Motor neuron (in vitro differentiated cells): ENCODE data around the gene TMEM131L. TPM values are rescaled to one million over a fixed set of nuclear protein-coding genes. Genes with fewer than 3 reads are reported as not detected.
"Not testable (repeated sequence)": the region's sequence is repeated elsewhere in the genome, so short reads cannot be mapped to it uniquely, and the experiment has no call there.

ENCODE experiments used
- ATAC-seq, 8 experiments: fragments of 200-7000 bp; cut with Tn5 transposase; replicated peaks in 6 of 8; 2 replicates each; pipeline ENCODE4 v1.8.0; 2021; ENCODE audit warnings: mild to moderate bottlenecking in 8 of 8, moderate library complexity in 8 of 8
- H3K27ac ChIP-seq, 2 donors: fragments of 250-450 bp; sonication (Bioruptor Pico); 2 replicates each; pipeline ENCODE4 v1.9.0; 2021; ENCODE audit warnings: antibody characterized with exemption in 2 of 2, mild to moderate bottlenecking in 2 of 2, moderate library complexity in 1 of 2
- H3K4me1 ChIP-seq, 2 donors: fragments of 250-450 bp; sonication (Bioruptor Pico); replicated peaks in 1 of 2; 2 replicates each; pipeline ENCODE4 v1.6.1; 2021; ENCODE audit warnings: antibody characterized with exemption in 2 of 2, mild to moderate bottlenecking in 2 of 2, moderate library complexity in 1 of 2
- H3K4me3 ChIP-seq, 5 donors: fragments of 250-450 bp; sonication (Bioruptor Pico); 2 replicates each; pipeline ENCODE4 v1.9.0; 2021; ENCODE audit warnings: antibody characterized with exemption in 5 of 5, mild to moderate bottlenecking in 5 of 5, moderate library complexity in 4 of 5
- WGBS, 10 experiments: fragments of 450-650 bp; shearing (Covaris generic); methylation state at CpG; one replicate each; pipeline ENCODE4 v1.0.0; 2022; 5-methylcytosine and 5-hydroxymethylcytosine counted together
- in situ Hi-C, 9 experiments: fragments of 400-800 bp; cut with MboI; loops; one replicate each; pipeline ENCODE4 v1.15.0; 2021; ENCODE audit warnings: low sequenced_read_pairs in 9 of 9, low pct_unique_long_range_greater_than_20kb in 2 of 9; ENCODE audit not compliant: unreplicated experiment in 9 of 9
- total RNA-seq, 8 experiments: library from RNA; unstranded; fragments of 300-600 nt; gene quantifications; 2 replicates each; pipeline versions ENCODE4 v1.2.3 to v1.2.4, GENCODE V29; 2022

TMEM131L gene
- total RNA-seq, 8 experiments from 2014 or later: 2.0 to 47.7 (median 8.5) TPM

DNA sequence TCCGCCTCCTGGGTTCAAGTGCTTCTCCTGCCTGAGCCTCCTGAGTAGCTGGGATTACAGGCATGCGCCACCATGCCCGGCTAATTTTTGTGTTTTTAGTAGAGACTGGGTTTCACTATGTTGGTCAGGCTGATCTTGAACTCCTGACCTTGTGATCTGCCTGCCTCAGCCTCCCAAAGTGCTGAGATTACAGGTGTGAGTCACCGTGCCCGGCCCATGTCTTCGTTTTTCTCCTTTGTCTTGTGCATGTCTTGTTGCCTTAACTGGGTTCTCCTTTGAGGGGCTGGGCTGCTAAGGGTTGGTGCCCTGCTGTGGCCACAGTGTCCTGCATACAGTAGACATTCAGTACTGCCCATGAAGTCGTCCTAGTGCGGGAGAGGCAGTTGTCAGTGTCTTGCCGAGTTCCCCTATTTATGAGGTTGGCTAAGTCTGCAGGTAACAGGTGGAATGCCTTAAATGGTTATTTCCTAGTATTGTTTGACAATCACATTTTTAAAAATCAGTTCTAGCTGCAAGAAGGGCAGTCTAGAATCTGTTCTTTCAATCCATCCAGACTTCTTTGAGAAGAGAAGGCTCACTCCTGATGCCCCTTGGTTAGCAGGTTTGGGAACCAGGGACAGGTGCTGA lies 5.0 kb downstream of the TMEM131L start:
- in situ Hi-C loops, H3K27ac ChIP-seq, H3K4me3 ChIP-seq, ATAC-seq: not testable (repeated sequence)
- WGBS, 10 experiments: 85 to 100% (median 94%) methylated on average over 1 to 9 of the region's 9 CpGs; no CpG with 5 or more reads in 2 of the 10 experiments
- peaks cover 11% of the 10 kb centered on the region in 2 donors for H3K4me1 ChIP-seq

DNA sequence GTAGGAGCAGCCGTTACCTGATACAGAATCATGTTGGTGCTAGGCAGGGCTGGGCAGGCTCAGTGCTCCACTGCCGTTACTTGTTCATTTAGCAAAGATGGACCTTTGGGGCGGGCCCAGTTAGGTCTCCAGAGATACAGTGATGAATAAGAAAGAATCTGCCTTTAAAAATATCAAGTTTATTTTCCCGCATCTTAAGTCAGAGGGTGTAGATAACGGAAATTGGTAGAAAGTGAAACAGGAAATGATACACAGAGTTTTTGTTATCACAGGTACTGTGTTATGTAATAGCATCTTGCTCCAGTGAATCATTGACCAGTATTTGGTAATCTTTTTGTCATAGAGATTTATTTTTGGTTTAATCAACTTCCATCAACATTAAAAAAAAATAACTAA lies 5.5 kb downstream of the TMEM131L start:
- 81 to 100% (median 95%) methylated on average over 2 to 5 of the region's 5 CpGs; no CpG with 5 or more reads in 2 of the 10 experiments for WGBS, 10 experiments
- no peak overlapping the region for H3K27ac ChIP-seq
- H3K4me1 ChIP-seq: peaks cover 11% of the 10 kb centered on the region in 2 donors
- ATAC-seq: no peak
- H3K4me3 ChIP-seq: no peak overlapping the region
- in situ Hi-C loops: no loop called here

DNA sequence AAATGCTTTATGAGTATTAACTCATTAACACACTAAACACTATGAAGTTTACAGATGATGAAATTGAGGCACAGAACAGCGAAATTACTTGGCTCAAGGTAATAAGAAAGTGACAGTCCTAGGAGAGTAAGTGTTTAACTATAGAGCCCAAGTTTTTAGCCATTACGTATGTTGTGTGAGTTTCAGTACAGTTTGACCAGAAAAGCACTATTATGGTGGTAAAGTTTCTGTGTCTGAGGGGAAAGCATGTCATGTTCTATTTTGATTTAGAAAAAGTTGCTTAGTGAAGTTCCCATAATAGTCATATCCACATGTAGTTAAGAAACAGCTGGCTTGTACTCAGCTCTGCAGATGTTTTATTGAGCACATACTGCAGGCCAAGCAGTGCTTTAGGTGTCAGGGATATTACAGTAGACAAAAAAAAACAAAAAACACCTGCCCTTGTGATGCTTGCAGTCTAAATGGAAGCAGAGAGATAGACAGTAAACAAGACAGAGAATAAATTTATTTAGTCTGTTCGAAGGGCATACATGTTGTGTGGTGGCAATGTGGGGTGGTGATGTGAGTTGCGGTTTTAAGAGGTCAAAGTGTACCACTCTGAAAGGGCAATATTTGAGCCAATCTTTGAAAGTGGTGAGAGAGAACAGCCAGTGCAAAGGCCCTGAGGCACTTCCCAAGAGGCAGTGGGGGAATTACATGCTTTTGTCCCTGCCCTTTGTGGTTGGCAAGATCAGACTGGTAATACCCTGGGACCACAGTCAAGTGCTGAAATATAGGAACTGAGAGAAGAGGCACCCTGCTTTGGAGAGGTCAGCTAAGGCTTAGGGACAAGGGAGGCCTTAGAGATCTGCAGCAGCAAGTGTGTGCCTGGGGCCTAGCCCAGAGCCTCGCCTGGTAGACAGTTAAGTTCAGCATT lies 6.2 kb downstream of the TMEM131L start:
- 70 to 100% (median 98%) methylated on average over 2 to 5 of the region's 5 CpGs for WGBS, 10 experiments

DNA sequence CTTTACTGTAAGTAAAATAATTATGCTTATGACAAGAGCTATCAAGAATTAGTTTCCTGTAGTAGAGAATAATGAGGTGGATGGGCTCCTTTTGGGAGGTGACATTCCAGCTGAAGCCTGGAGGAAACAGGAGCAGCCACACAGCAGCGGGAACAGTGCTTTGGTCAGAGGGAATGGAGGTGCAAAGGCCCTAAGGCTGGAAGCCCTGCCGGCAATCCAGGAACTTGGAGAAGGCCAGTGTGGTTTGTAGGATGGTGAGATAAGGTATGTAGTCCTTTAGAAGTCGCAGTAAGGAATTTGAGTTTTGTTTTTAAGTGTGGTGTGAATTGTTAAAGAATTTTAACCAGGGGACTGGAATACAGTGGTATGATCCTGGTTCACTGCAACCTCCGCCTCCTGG lies 8.1 kb downstream of the TMEM131L start:
- Histone ChIP-seq H3K4me3 (no peak overlapping the region), H3K4me1 (no peaks in the 10 kb centered on the region), H3K27ac (no peak overlapping the region)
- in situ Hi-C loops: no loop called here
- ATAC-seq: no peak
- 50 to 100% (median 94%) methylated on average over 1 to 3 of the region's 4 CpGs; no CpG with 5 or more reads in 3 of the 10 experiments for WGBS, 10 experiments

More for the DNA sequence above, 6.2 kb downstream of the TMEM131L start:
- ATAC-seq: no peak
- H3K4me3 ChIP-seq: no peak overlapping the region
- H3K4me1 ChIP-seq: peaks cover 11% of the 10 kb centered on the region in 2 donors
- in situ Hi-C loops: no loop called here
- H3K27ac ChIP-seq: no peak overlapping the region

DNA sequence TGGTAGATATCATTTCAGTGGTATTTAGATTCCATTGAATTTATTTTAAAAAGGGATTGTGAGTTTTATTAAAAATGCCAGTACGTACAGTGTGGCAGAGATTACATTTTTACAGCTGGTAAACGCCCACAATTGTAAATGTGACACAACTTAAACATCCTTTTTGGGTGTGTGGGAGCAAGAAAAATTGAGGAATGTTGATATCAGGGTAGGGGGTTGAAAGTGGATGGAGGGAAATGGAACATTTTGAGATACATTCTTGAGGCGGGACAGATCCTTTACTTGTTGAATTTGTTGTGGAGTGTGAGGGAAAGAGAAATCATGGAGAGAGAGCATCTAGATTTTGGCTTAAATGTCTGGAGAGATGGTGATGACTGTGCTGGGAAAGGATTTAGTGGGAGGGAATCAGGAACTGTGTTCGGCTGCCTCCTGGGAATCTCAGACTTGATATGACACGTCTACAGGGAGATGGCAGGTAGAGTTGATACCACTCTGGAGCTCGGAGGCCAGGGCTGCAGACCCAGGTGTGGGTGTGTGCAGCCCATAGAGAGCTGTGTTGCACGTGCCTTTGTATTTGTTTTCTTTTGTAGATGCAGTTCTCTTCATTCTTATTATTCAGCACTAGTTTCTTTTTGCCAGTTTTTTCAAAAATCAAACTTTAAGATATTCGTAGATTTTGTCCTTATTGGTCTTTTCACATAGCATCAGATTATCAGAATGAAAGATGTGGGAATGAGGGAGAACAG lies 10.8 kb downstream of the TMEM131L start:
- H3K4me1 ChIP-seq: no peaks in the 10 kb centered on the region
- no peak overlapping the region for H3K4me3 ChIP-seq
- ATAC-seq: no peak
- 64 to 94% (median 89%) methylated on average over 2 to 7 of the region's 8 CpGs for WGBS, 10 experiments
- H3K27ac ChIP-seq: no peak overlapping the region
- in situ Hi-C loops: no loop called here

DNA sequence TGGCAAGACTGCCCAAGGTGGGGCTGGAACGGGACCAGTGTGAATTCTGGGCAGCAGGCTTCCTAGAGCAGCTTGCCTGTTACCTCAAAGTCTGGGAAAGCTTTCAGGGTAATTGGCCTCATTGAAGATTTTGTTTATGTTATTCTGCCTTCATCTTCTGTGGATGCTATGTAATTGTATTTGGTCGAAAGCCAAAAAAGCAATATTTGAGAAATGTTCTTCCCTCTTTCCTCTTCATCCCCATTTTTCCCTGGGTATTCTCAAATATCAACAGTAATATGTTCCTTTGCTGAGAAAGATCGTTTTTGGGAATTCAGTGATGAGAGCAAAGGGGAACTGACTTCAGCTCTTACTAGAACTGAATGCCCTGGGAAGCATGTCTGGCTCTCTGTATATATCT lies 12.9 kb downstream of the TMEM131L start:
- Histone ChIP-seq H3K27ac (no peak overlapping the region), H3K4me1 (no peaks in the 10 kb centered on the region), H3K4me3 (no peak overlapping the region)
- no peak for ATAC-seq
- in situ Hi-C loops: no loop called here
- 55 to 100% (median 81%) methylated on average over 1 to 3 of the region's 3 CpGs for WGBS, 10 experiments

DNA sequence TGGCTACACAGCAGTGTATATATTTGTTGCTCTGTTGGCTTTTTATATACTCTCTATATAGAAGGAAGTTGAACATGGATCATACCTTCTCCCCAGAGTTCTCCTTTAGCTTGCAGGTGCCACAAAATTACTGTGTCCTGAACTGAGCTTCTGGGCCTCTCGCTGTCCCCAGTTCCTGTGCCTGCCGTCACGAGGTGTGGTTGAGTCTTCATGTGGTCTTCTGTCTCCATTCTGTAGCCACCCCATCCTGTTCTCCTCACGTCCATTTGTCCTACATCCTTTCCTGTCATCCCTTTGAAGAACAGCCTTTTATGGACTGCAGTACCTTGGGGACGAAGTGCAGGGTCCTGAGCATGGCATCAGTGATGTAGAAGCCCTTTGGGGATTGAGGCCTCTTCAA lies 14.5 kb downstream of the TMEM131L start:
- no peak overlapping the region for H3K4me3 ChIP-seq
- no peak for ATAC-seq
- 60 to 100% (median 100%) methylated on average over 1 to 5 of the region's 5 CpGs; no CpG with 5 or more reads in 1 of the 10 experiments for WGBS, 10 experiments
- H3K4me1 ChIP-seq: peaks cover 0 to under 1% of the 10 kb centered on the region in 2 donors
- in situ Hi-C loops: no loop called here
- H3K27ac ChIP-seq: no peak overlapping the region

DNA sequence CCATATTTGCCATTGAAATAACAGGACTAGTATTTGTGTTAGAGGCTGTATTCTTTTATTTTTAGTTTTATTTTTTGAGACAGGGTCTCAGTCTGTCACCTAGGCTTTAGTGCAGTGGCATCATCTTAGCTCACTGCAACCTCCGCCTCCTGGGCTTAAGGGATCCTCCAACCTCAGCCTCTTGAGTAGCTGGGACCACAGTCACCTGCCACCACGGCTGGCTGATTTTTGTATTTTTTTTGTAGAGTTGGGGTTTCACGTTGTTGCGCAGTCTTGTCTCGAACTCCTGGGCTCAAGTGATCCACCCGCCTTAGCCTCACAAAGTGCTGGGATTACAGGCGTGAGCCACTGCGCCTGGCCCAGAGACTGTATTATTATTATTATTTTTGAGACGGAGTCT lies 15.3 kb downstream of the TMEM131L start:
- 60 to 100% (median 97%) methylated on average over 1 to 6 of the region's 9 CpGs; no CpG with 5 or more reads in 3 of the 10 experiments for WGBS, 10 experiments
- in situ Hi-C loops: no loop called here
- Histone ChIP-seq H3K27ac (no peak overlapping the region), H3K4me3 (no peak overlapping the region), H3K4me1 (peaks cover 0 to 8% of the 10 kb centered on the region in 2 donors)
- ATAC-seq: no peak

DNA sequence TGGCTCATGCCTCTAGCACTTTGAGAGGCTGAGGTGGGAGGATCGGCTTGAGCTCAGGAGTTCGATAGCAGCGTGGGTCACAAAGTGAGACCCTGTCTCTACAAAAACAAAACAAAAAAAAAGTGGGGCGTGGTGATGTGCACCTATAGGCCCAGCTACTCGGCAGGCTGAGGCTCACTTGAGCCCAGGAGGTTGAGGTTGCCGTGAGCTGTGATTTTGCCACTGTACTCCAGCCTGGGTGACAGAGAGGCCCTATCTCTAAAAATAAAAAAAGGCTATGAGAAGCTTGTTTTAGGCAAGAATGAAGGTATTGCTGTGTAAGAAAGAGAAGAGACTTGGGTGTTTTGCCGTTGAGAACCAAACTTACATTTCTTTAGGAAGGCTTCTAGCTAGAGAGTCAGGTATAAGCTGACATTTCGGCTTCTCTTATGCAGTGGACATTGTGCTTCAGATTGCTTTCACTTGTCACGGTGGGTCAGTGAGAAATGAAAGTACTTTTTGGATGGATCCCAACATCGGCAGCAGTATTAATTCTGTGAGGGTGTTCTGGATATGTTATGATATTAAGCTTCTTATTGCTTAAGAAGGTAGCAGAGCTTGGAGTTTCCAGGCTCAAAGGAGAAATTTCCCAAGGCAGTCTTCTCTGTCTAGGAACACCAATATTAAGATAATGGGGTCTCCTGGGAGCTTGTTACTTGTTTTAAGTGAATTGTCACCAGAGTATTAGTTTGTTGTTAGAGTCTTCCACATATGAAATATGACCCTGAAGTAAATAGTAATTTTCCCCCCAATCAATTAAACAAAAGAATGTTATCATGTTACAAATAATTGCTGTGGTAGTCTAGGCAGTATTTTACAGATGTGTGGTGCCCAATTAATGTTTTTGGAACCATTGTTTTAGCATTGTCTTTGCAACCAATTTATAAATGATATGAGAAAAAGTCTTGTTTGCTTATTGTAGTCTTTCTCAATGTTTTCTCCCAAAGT lies 17.6 kb downstream of the TMEM131L start:
- in situ Hi-C loops: no loop called here
- Histone ChIP-seq H3K4me1 (peaks cover 7 to 14% of the 10 kb centered on the region in 2 donors), H3K27ac (no peak overlapping the region), H3K4me3 (no peak overlapping the region)
- ATAC-seq: no peak
- 0 to 95% (median 89%) methylated on average over 2 to 8 of the region's 10 CpGs; no CpG with 5 or more reads in 1 of the 10 experiments for WGBS, 10 experiments

DNA sequence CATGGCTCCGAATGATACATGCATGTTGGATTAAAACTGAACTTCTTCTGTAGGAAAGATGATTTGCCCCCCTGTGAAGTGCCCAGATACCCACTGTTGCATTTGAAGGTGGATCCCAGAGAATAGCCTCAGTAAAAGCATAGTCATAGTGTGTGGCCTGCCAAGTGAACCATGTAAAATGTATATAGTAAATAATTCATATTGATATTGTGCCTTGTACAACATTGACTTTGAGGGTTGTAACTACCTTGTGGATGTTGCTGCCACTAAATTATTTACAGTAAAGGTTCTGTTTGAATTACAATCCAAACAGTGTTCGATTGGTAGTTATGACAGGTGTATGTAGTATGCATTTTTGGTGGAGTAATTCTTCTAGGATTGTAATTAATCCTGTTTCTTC lies 19.2 kb downstream of the TMEM131L start:
- peaks cover 11 to 20% of the 10 kb centered on the region in 2 donors for H3K4me1 ChIP-seq
- ATAC-seq: no peak
- H3K27ac ChIP-seq: no peak overlapping the region
- no peak overlapping the region for H3K4me3 ChIP-seq
- WGBS, 10 experiments: 92 to 100% (median 100%) methylated on average over 1 to 2 of the region's 2 CpGs; no CpG with 5 or more reads in 3 of the 10 experiments
- in situ Hi-C loops: no loop called here

DNA sequence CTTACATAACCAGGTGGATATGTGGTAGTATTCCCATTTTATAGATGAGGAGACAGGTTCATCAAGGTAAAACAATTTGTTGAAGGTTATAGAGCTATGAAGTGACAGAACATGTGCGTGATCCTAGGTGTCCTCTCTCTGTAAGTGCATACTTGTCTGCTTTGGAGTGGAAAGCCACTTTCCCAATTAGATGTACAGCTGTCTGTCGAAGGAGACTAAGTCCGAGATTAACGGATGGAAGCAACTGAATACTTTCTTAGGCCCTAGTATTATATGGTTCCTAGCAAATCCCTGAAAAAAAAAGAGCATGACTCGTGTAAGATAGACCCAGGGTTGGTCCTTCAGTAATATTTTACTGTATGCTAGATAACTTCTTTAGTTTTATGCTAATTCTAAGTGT lies 19.7 kb downstream of the TMEM131L start:
- Histone ChIP-seq H3K27ac (no peak overlapping the region), H3K4me1 (peaks cover 11 to 20% of the 10 kb centered on the region in 2 donors), H3K4me3 (no peak overlapping the region)
- WGBS, 10 experiments: 69 to 100% (median 88%) methylated on average over 2 to 5 of the region's 5 CpGs; no CpG with 5 or more reads in 2 of the 10 experiments
- ATAC-seq: peak in 3 of 8 experiments; percentile 9 to 16 (median 10)
- in situ Hi-C loops: no loop called here
